HEK293 (cell line): Measurements from ENCODE around the gene DYNC1LI1.
"Not testable (repeated sequence)": the region's sequence is repeated elsewhere in the genome, so short reads cannot be mapped to it uniquely, and the experiment has no call there.

Experiments
- CTCF ChIA-PET: fragments of 350-600 bp; formaldehyde crosslinking; extraction: SDS; loops from one replicate; lab custom pipeline; 2021; ENCODE audit warnings: antibody characterized with exemption; lab: Yijun Ruan, JAX
- POLR2A ChIA-PET: fragments of 300-600 bp; formaldehyde crosslinking; extraction: SDS; loops from one replicate; lab custom pipeline; 2020; ENCODE audit warnings: antibody characterized with exemption, inconsistent platforms; lab: Yijun Ruan, JAX
- H3K27ac ChIP-seq: fragments of 200-500 bp; sonication (Bioruptor generic); 2 replicates; pipeline ENCODE4 v1.5.1; 2014; ENCODE audit warnings: low read depth, low read length, control low read depth, inconsistent platforms; ENCODE audit errors: extremely low read depth
- H3K36me3 ChIP-seq, 2 experiments: fragments of 200-500 bp in 1 of 2; sonication (Bioruptor generic) in 1 of 2; 1 replicate in 1 of 2; 2 replicates in 1 of 2; pipeline ENCODE4 v1.5.1; 2014 to 2017; ENCODE audit warnings: inconsistent platforms in 2 of 2, low read length in 2 of 2; ENCODE audit not compliant: control insufficient read depth in 2 of 2, insufficient read depth in 1 of 2
- H3K4me1 ChIP-seq: fragments of 200-500 bp; sonication (Bioruptor generic); 2 replicates; pipeline ENCODE4 v1.5.1; 2014; ENCODE audit warnings: mild to moderate bottlenecking, low read length, inconsistent platforms; ENCODE audit not compliant: control insufficient read depth, insufficient read depth
- H3K4me3 ChIP-seq: 2 replicates; pipeline ENCODE4 v1.5.1; 2011; ENCODE audit warnings: low read depth, mild to moderate bottlenecking, control low read depth, low read length, moderate library complexity
- H3K9me3 ChIP-seq: fragments of 200-500 bp; sonication (Bioruptor generic); 2 replicates; pipeline ENCODE4 v1.5.1; 2014; ENCODE audit warnings: low read depth, low read length, inconsistent platforms; ENCODE audit not compliant: control insufficient read depth, insufficient read depth
- GLIS1 ChIP-seq: fragments of 450-650 bp; formaldehyde crosslinking; IDR thresholded peaks from 2 replicates; pipeline ENCODE4 v1.5.1; 2016; ENCODE audit warnings: missing biosample characterization, missing genetic modification characterization
- SETDB1 ChIP-seq: IDR thresholded peaks from one replicate; pipeline ENCODE4 v1.6.1; 2017; ENCODE audit warnings: mild to moderate bottlenecking, low read length, moderate library complexity, mixed read lengths; ENCODE audit not compliant: insufficient read length
- TSHZ1 ChIP-seq: fragments of 450-650 bp; formaldehyde crosslinking; IDR thresholded peaks from 2 replicates; pipeline ENCODE4 v1.5.1; 2016; ENCODE audit warnings: missing biosample characterization, missing genetic modification characterization, borderline replicate concordance
- YY2 ChIP-seq: fragments of 450-650 bp; formaldehyde crosslinking; IDR thresholded peaks from 2 replicates; pipeline ENCODE4 v1.5.1; 2016; ENCODE audit warnings: missing biosample characterization, missing genetic modification characterization
- ZFP41 ChIP-seq: fragments of 450-650 bp; formaldehyde crosslinking; IDR thresholded peaks from 2 replicates; pipeline ENCODE4 v1.5.1; 2016; ENCODE audit warnings: missing biosample characterization, missing genetic modification characterization, borderline replicate concordance
- ZNF184 ChIP-seq: fragments of 450-650 bp; IDR thresholded peaks from 2 replicates; pipeline ENCODE4 v1.5.1; 2018; ENCODE audit warnings: missing biosample characterization, mild to moderate bottlenecking, missing genetic modification characterization
- ZNF350 ChIP-seq: fragments of 450-650 bp; formaldehyde crosslinking; IDR thresholded peaks from 2 replicates; pipeline ENCODE4 v1.5.0; 2017; ENCODE audit warnings: missing biosample characterization, mild to moderate bottlenecking, missing genetic modification characterization
- ZNF37A ChIP-seq: fragments of 450-650 bp; IDR thresholded peaks from 2 replicates; pipeline ENCODE4 v1.5.1; 2018; ENCODE audit warnings: missing biosample characterization, missing genetic modification characterization
- ZNF416 ChIP-seq: fragments of 450-650 bp; formaldehyde crosslinking; IDR thresholded peaks from 2 replicates; pipeline ENCODE4 v1.5.1; 2016; ENCODE audit warnings: missing biosample characterization, missing genetic modification characterization
- ZNF530 ChIP-seq: fragments of 450-650 bp; formaldehyde crosslinking; IDR thresholded peaks from 2 replicates; pipeline ENCODE4 v1.5.1; 2016; ENCODE audit warnings: low read depth, missing biosample characterization, missing genetic modification characterization
- ZNF561 ChIP-seq: fragments of 450-650 bp; IDR thresholded peaks from 2 replicates; pipeline ENCODE4 v1.5.1; 2018; ENCODE audit warnings: missing biosample characterization, missing genetic modification characterization, borderline replicate concordance
- ZNF600 ChIP-seq: fragments of 450-650 bp; formaldehyde crosslinking; IDR thresholded peaks from 2 replicates; pipeline ENCODE4 v1.5.1; 2016; ENCODE audit warnings: missing biosample characterization, missing genetic modification characterization
- ZNF621 ChIP-seq: fragments of 450-650 bp; formaldehyde crosslinking; IDR thresholded peaks from 2 replicates; pipeline ENCODE4 v1.5.1; 2017; ENCODE audit warnings: missing biosample characterization, missing genetic modification characterization
- ZNF629 ChIP-seq: fragments of 450-650 bp; formaldehyde crosslinking; IDR thresholded peaks from 2 replicates; pipeline ENCODE4 v1.5.1; 2017; ENCODE audit warnings: missing biosample characterization, missing genetic modification characterization
- ZNF791 ChIP-seq: fragments of 450-650 bp; formaldehyde crosslinking; IDR thresholded peaks from 2 replicates; pipeline ENCODE4 v1.5.1; 2016; ENCODE audit warnings: missing biosample characterization, missing genetic modification characterization
- ZNF843 ChIP-seq: fragments of 450-650 bp; formaldehyde crosslinking; IDR thresholded peaks from 2 replicates; pipeline ENCODE4 v1.5.1; 2016; ENCODE audit warnings: missing biosample characterization, missing genetic modification characterization
- ZSCAN4 ChIP-seq: fragments of 450-650 bp; formaldehyde crosslinking; IDR thresholded peaks from 2 replicates; pipeline ENCODE4 v1.5.1; 2017; ENCODE audit warnings: missing biosample characterization, missing genetic modification characterization
- TF ChIP-seq, protein P1 (sequence below): fragments of 450-650 bp; IDR thresholded peaks from 2 replicates; pipeline ENCODE4 v1.5.1; 2018; ENCODE audit warnings: missing biosample characterization, missing genetic modification characterization
- TF ChIP-seq, protein P2 (sequence below): fragments of 450-650 bp; formaldehyde crosslinking; IDR thresholded peaks from 2 replicates; pipeline ENCODE4 v1.5.1; 2016; ENCODE audit warnings: missing biosample characterization, missing genetic modification characterization

The DYNC1LI1 gene

GRCh38 chr3:32584660-32585059 is 14.0 kb upstream of the DYNC1LI1 start (continued):
- no peak for TF ChIP-seq ZNF530

GRCh38 chr3:32583708-32584107 is 13.1 kb upstream of the DYNC1LI1 start:
- H3K4me3 ChIP-seq = no peak overlapping the region
- no peaks in the 10 kb centered on the region for H3K36me3 ChIP-seq
- no peaks in the 10 kb centered on the region for H3K9me3 ChIP-seq
- TF ChIP-seq ZNF37A (tag by site-specific recombination) = no peak
- TF ChIP-seq ZNF621 (tag by site-specific recombination) = no peak
- ChIA-PET CTCF (no interaction called here), POLR2A (no interaction called here)
- H3K4me1 ChIP-seq = no peaks in the 10 kb centered on the region
- no peak overlapping the region for H3K27ac ChIP-seq

- POLR2A ChIA-PET, CTCF ChIA-PET, H3K9me3 ChIP-seq, H3K4me3 ChIP-seq, H3K4me1 ChIP-seq, H3K36me3 ChIP-seq, H3K27ac ChIP-seq: not testable (repeated sequence)
These were observed 8.0 kb upstream of the DYNC1LI1 start for GRCh38 chr3:32578669-32579068.

DNA sequence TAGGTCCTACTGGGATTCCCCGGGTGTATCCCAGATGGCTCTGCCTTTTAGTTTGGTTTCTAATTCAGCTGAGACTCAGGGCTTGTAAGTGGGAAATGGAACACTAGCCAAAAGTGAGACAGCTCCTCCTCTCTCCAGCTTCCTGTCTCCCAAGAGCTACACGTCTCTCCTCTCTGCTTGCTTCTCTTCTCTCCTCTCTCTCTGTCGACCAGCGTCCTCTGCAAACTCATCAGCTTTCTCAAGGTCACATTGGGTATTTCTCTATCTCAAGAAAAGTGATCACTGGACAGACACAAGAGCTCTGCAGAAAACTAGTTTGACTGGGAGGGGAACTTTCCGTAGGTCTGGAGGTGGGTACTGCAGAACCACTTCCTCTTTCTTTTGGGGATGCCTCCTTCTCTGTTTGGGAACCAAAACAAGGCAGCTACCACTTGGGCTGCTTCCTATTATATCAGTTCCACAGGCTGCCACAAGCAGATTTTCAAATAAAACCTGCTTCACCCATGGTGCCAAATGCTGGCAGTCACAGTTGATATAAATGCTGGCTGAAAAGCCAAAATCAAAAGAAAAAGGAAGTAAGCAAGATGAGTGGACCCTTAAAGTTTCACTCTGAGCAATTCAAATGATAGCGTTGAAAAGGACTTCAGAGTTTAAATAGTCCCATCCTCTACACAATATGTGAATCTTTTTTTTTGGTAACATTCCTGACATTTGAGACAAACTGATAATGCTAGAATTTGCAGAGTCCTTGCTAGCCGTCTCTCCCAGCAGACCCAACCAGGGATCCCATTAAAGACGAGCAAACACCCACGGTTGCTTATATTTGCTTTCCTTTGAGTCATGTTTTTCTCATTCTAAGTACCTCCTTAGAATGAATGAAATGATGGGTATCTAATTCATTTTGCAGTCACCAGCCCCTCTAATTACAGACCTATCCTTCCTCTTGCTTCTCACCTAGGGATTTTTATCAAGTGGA is 7.2 kb upstream of the DYNC1LI1 start:
- POLR2A ChIA-PET = no interaction called here
- no peak overlapping the region for H3K4me3 ChIP-seq

More for the DNA sequence above, 7.2 kb upstream of the DYNC1LI1 start:
- H3K36me3 ChIP-seq = no peaks in the 10 kb centered on the region
- no peak overlapping the region for H3K27ac ChIP-seq
- H3K4me1 ChIP-seq = no peaks in the 10 kb centered on the region
- TF ChIP-seq TSHZ1 (tag by site-specific recombination) = no peak
- no peak for TF ChIP-seq YY2 (tag by site-specific recombination)
- TF ChIP-seq, protein P1, sequence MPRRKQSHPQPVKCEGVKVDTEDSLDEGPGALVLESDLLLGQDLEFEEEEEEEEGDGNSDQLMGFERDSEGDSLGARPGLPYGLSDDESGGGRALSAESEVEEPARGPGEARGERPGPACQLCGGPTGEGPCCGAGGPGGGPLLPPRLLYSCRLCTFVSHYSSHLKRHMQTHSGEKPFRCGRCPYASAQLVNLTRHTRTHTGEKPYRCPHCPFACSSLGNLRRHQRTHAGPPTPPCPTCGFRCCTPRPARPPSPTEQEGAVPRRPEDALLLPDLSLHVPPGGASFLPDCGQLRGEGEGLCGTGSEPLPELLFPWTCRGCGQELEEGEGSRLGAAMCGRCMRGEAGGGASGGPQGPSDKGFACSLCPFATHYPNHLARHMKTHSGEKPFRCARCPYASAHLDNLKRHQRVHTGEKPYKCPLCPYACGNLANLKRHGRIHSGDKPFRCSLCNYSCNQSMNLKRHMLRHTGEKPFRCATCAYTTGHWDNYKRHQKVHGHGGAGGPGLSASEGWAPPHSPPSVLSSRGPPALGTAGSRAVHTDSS (tag by site-specific recombination) = no peak
- TF ChIP-seq ZNF600 = no peak
- TF ChIP-seq ZFP41 (tag by site-specific recombination) = no peak
- TF ChIP-seq, protein P2, sequence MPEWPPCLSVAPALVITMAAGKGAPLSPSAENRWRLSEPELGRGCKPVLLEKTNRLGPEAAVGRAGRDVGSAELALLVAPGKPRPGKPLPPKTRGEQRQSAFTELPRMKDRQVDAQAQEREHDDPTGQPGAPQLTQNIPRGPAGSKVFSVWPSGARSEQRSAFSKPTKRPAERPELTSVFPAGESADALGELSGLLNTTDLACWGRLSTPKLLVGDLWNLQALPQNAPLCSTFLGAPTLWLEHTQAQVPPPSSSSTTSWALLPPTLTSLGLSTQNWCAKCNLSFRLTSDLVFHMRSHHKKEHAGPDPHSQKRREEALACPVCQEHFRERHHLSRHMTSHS = no peak
- no peak for TF ChIP-seq SETDB1
- TF ChIP-seq GLIS1 (tag by site-specific recombination) = no peak
- no peak for TF ChIP-seq ZNF791 (tag by site-specific recombination)
- TF ChIP-seq ZNF416 (tag by site-specific recombination) = no peak
- TF ChIP-seq ZNF350 (tag by site-specific recombination) = no peak
- TF ChIP-seq ZNF621 (tag by site-specific recombination) = no peak
- no peak for TF ChIP-seq ZNF843 (tag by site-specific recombination)
- no peak for TF ChIP-seq ZNF629 (tag by site-specific recombination)
- no peak for TF ChIP-seq ZNF561 (tag by site-specific recombination)
- TF ChIP-seq ZSCAN4 (tag by site-specific recombination) = no peak
- TF ChIP-seq ZNF184 (tag by site-specific recombination) = no peak
- TF ChIP-seq, all 188 proteins: peak for 0
- CTCF ChIA-PET = interaction anchor here (1.9 kb wide), 1 partner anchor 68 kb away, joined by 6 read pairs; no protein-coding TSS in a partner anchor
- H3K9me3 ChIP-seq = no peaks in the 10 kb centered on the region
